ENCODE data around the gene JCAD. TPM values are rescaled to one million over a fixed set of nuclear protein-coding genes. Genes with fewer than 3 reads are reported as not detected.

JCAD gene
- total and polyA plus RNA-seq, 9 of the 15 experiments (the other 6 are each of a cell fraction or from before 2014, with no cell fraction given) = not detected

DNA sequence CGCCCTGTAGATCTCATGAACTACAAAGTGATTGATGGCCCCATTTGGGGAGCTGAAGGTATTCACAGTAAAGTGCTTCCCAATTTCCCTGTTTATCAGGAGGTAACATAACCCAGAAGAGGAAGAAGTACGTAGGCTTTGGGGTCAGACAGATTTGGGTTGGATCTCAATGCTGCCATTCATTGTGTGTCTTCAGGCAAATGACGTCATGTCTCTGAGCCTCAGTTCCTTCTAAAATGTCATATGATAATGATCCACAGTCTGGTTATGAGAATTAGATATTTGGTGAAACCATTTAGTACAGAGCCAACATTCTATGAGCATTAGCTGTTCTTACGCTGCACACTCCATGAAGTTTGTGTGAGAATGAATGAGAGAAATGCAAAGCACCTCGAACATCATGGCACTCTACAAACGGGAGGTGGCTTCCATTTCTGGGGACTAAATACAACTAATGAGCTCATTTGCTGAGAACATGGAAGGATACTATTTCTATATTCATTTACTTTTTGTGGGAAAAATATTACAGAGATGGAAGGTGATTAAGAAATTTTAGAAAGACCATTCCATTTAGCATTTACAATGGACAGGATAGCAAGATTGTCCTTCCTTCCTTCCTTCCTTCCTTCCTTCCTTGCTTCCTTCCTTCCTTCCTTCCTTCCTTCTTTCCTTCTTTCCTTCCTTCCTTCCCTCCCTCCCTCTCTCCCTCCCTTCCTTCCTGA, 13.8 kb upstream of the JCAD start (continued):
- TF ChIP-seq, protein P1, sequence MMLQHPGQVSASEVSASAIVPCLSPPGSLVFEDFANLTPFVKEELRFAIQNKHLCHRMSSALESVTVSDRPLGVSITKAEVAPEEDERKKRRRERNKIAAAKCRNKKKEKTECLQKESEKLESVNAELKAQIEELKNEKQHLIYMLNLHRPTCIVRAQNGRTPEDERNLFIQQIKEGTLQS (IDR thresholded peaks at IDR 0.05) = peak; percentile 50
- TF ChIP-seq, protein P1 (CRISPR knock-in tag; conservative IDR thresholded peaks at IDR 0.05) = no peak
- TF ChIP-seq, protein P2, sequence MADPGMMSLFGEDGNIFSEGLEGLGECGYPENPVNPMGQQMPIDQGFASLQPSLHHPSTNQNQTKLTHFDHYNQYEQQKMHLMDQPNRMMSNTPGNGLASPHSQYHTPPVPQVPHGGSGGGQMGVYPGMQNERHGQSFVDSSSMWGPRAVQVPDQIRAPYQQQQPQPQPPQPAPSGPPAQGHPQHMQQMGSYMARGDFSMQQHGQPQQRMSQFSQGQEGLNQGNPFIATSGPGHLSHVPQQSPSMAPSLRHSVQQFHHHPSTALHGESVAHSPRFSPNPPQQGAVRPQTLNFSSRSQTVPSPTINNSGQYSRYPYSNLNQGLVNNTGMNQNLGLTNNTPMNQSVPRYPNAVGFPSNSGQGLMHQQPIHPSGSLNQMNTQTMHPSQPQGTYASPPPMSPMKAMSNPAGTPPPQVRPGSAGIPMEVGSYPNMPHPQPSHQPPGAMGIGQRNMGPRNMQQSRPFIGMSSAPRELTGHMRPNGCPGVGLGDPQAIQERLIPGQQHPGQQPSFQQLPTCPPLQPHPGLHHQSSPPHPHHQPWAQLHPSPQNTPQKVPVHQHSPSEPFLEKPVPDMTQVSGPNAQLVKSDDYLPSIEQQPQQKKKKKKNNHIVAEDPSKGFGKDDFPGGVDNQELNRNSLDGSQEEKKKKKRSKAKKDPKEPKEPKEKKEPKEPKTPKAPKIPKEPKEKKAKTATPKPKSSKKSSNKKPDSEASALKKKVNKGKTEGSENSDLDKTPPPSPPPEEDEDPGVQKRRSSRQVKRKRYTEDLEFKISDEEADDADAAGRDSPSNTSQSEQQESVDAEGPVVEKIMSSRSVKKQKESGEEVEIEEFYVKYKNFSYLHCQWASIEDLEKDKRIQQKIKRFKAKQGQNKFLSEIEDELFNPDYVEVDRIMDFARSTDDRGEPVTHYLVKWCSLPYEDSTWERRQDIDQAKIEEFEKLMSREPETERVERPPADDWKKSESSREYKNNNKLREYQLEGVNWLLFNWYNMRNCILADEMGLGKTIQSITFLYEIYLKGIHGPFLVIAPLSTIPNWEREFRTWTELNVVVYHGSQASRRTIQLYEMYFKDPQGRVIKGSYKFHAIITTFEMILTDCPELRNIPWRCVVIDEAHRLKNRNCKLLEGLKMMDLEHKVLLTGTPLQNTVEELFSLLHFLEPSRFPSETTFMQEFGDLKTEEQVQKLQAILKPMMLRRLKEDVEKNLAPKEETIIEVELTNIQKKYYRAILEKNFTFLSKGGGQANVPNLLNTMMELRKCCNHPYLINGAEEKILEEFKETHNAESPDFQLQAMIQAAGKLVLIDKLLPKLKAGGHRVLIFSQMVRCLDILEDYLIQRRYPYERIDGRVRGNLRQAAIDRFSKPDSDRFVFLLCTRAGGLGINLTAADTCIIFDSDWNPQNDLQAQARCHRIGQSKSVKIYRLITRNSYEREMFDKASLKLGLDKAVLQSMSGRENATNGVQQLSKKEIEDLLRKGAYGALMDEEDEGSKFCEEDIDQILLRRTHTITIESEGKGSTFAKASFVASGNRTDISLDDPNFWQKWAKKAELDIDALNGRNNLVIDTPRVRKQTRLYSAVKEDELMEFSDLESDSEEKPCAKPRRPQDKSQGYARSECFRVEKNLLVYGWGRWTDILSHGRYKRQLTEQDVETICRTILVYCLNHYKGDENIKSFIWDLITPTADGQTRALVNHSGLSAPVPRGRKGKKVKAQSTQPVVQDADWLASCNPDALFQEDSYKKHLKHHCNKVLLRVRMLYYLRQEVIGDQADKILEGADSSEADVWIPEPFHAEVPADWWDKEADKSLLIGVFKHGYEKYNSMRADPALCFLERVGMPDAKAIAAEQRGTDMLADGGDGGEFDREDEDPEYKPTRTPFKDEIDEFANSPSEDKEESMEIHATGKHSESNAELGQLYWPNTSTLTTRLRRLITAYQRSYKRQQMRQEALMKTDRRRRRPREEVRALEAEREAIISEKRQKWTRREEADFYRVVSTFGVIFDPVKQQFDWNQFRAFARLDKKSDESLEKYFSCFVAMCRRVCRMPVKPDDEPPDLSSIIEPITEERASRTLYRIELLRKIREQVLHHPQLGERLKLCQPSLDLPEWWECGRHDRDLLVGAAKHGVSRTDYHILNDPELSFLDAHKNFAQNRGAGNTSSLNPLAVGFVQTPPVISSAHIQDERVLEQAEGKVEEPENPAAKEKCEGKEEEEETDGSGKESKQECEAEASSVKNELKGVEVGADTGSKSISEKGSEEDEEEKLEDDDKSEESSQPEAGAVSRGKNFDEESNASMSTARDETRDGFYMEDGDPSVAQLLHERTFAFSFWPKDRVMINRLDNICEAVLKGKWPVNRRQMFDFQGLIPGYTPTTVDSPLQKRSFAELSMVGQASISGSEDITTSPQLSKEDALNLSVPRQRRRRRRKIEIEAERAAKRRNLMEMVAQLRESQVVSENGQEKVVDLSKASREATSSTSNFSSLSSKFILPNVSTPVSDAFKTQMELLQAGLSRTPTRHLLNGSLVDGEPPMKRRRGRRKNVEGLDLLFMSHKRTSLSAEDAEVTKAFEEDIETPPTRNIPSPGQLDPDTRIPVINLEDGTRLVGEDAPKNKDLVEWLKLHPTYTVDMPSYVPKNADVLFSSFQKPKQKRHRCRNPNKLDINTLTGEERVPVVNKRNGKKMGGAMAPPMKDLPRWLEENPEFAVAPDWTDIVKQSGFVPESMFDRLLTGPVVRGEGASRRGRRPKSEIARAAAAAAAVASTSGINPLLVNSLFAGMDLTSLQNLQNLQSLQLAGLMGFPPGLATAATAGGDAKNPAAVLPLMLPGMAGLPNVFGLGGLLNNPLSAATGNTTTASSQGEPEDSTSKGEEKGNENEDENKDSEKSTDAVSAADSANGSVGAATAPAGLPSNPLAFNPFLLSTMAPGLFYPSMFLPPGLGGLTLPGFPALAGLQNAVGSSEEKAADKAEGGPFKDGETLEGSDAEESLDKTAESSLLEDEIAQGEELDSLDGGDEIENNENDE (IDR thresholded peaks at IDR 0.05; ENCODE audit: low read depth, low read length) = no peak
- TF ChIP-seq, protein P3, sequence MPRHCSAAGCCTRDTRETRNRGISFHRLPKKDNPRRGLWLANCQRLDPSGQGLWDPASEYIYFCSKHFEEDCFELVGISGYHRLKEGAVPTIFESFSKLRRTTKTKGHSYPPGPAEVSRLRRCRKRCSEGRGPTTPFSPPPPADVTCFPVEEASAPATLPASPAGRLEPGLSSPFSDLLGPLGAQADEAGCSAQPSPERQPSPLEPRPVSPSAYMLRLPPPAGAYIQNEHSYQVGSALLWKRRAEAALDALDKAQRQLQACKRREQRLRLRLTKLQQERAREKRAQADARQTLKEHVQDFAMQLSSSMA (CRISPR knock-in tag; IDR thresholded peaks at IDR 0.05) = no peak
- no peak for TF ChIP-seq ZNF778 (CRISPR knock-in tag; IDR thresholded peaks at IDR 0.05)

Measured in K562 (cell line).